LNCAP (cell line): ENCODE data around the gene PRR15.

Source experiments
- CTCF ChIP-seq: fragments of 450-650 bp; IDR thresholded peaks from 2 replicates; pipeline ENCODE4 v1.5.1; 2017; ENCODE audit warnings: mild to moderate bottlenecking

PRR15 gene

GRCh38 chr7:29611941-29612544 lies 48.4 kb downstream of the PRR15 start:
- TF ChIP-seq CTCF: no peak

GRCh38 chr7:29612596-29612995 lies 49.0 kb downstream of the PRR15 start:
- no peak for TF ChIP-seq CTCF

GRCh38 chr7:29613100-29613499 lies 49.5 kb downstream of the PRR15 start:
- no peak for TF ChIP-seq CTCF

- TF ChIP-seq CTCF: no peak
Measured at GRCh38 chr7:29614229-29614628, 50.6 kb downstream of the PRR15 start.
